K562 (cell line): ENCODE measurements around the gene MCL1. TPM values are rescaled to one million over a fixed set of nuclear protein-coding genes. Genes with fewer than 3 reads are reported as not detected.

Experiments
- ATAC-seq: fragments of 200-7000 bp; cut with Tn5 transposase; 3 replicates; pipeline ENCODE4 v1.9.1; 2020; ENCODE audit warnings: moderate library complexity
- BruUV-seq: library from RNA; stranded (reverse); fragments of 400-500 nt; replicated peaks from 2 replicates; lab custom pipeline; 2021; lab: Mats Ljungman, UMichigan
- CTCF ChIA-PET: fragments of 300-600 bp; formaldehyde crosslinking; extraction: SDS; loops from one replicate; lab custom pipeline; 2021; ENCODE audit warnings: low intra/inter-chr PET ratio; lab: Yijun Ruan, JAX
- POLR2A ChIA-PET: fragments of 300-600, 350-650 bp; sonication (Branson Sonifier 250); formaldehyde crosslinking; extraction: SDS; loops from one replicate; lab custom pipeline; 2021; ENCODE audit warnings: antibody characterized with exemption, inconsistent platforms; lab: Yijun Ruan, JAX
- DNase-seq, 4 experiments: peaks; one replicate each; pipeline versions ENCODE4 v3.0.0 to v3.0.0-alpha.2; 2011 to 2018; ENCODE audit warnings: low spot score in 3 of 4, mixed read lengths in 3 of 4; ENCODE audit errors: extremely low read depth in 1 of 4
- FAIRE-seq: peaks from 2 replicates; lab custom pipeline; 2011; peaks lifted over from hg19 to GRCh38; lab: Jason Lieb, UNC
- H2AFZ ChIP-seq: 2 replicates; pipeline ENCODE4 v1.6.0; 2011; ENCODE audit warnings: low read depth, low read length, control low read depth, inconsistent platforms
- H3K27ac ChIP-seq: fragments of 200-600 bp; 3 replicates; pipeline ENCODE4 v1.8.0; 2011; ENCODE audit warnings: low read depth, mild to moderate bottlenecking, control low read depth, inconsistent platforms, low read length, moderate library complexity, mixed read lengths; ENCODE audit errors: extremely low read depth
- H3K27me3 ChIP-seq, 2 experiments: fragments of 300-600 bp in 1 of 2; 2 replicates in 1 of 2; 3 replicates in 1 of 2; pipeline versions ENCODE4 v1.6.0 to v1.8.0; 2011; ENCODE audit warnings: inconsistent platforms in 2 of 2, low read length in 2 of 2, mild to moderate bottlenecking in 1 of 2, mixed read lengths in 1 of 2, moderate library complexity in 1 of 2; ENCODE audit not compliant: control insufficient read depth in 2 of 2, insufficient read depth in 2 of 2
- H3K36me3 ChIP-seq: fragments of 300-600 bp; 3 replicates; pipeline ENCODE4 v1.8.0; 2011; ENCODE audit warnings: mild to moderate bottlenecking, low read length, inconsistent platforms; ENCODE audit not compliant: control insufficient read depth, insufficient read depth
- H3K4me1 ChIP-seq, 2 experiments: fragments of 200-600 bp in 1 of 2; replicated peaks in 1 of 2; 2 replicates in 1 of 2; 3 replicates in 1 of 2; pipeline versions ENCODE4 v1.5.1 to v1.8.0; 2011; ENCODE audit warnings: inconsistent platforms in 2 of 2, low read length in 2 of 2, mild to moderate bottlenecking in 1 of 2, mixed read lengths in 1 of 2, moderate library complexity in 1 of 2; ENCODE audit not compliant: control insufficient read depth in 2 of 2, insufficient read depth in 2 of 2
- H3K4me2 ChIP-seq: 2 replicates; pipeline ENCODE4 v1.6.1; 2011; ENCODE audit warnings: low read length, control low read depth, inconsistent platforms, mixed read lengths; ENCODE audit not compliant: insufficient read depth
- H3K4me3 ChIP-seq: fragments of 200-600 bp; sonication (generic), shearing (Covaris generic); 2 replicates; pipeline ENCODE4 v1.5.1; 2016; ENCODE audit warnings: control low read depth, inconsistent platforms
- H3K79me2 ChIP-seq: fragments of 200-600 bp; 3 replicates; pipeline ENCODE4 v1.8.0; 2011; ENCODE audit warnings: low read length, inconsistent platforms; ENCODE audit not compliant: control insufficient read depth, insufficient read depth
- H3K9ac ChIP-seq, 2 experiments: 2 replicates each; pipeline versions ENCODE4 v1.6.0 to v1.6.1; 2011; ENCODE audit warnings: low read depth in 2 of 2, low read length in 2 of 2, control low read depth in 1 of 2, inconsistent platforms in 1 of 2, mild to moderate bottlenecking in 1 of 2, mixed read lengths in 1 of 2; ENCODE audit not compliant: insufficient read depth in 1 of 2
- H3K9me1 ChIP-seq: one replicate; pipeline ENCODE4 v1.6.0; 2011; ENCODE audit warnings: inconsistent platforms, mild to moderate bottlenecking, low read length, moderate library complexity; ENCODE audit not compliant: control insufficient read depth, insufficient read depth
- H3K9me3 ChIP-seq: replicated peaks from 2 replicates; pipeline ENCODE4 v1.5.1; 2011; ENCODE audit warnings: low read depth, low read length, inconsistent platforms; ENCODE audit not compliant: control insufficient read depth, insufficient read depth
- H4K20me1 ChIP-seq: replicated peaks from 2 replicates; pipeline ENCODE4 v1.6.1; 2011; ENCODE audit warnings: low read length, inconsistent platforms, mixed read lengths; ENCODE audit not compliant: control insufficient read depth, insufficient read depth
- HNRNPL ChIP-seq: fragments of 200-400 bp; formaldehyde crosslinking; IDR thresholded peaks from 2 replicates; pipeline ENCODE4 v1.6.1; 2017; ENCODE audit warnings: low read depth, mild to moderate bottlenecking, low read length
- MTA1 ChIP-seq: fragments of 450-650 bp; IDR thresholded peaks from 2 replicates; pipeline ENCODE4 v1.6.1; 2017; ENCODE audit warnings: borderline replicate concordance
- POLR2A ChIP-seq: fragments of 450-650 bp; conservative IDR thresholded peaks from 2 replicates; pipeline ENCODE4 v1.6.1; 2016
- POLR2AphosphoS5 ChIP-seq: IDR thresholded peaks from 2 replicates; pipeline ENCODE4 v1.6.1; 2011; ENCODE audit warnings: mild to moderate bottlenecking, low read depth, low read length, moderate library complexity; ENCODE audit not compliant: control insufficient read depth, insufficient read depth
- POLR2G ChIP-seq: fragments of 200-400 bp; formaldehyde crosslinking; IDR thresholded peaks from 2 replicates; pipeline ENCODE4 v1.6.1; 2017; ENCODE audit warnings: low read depth, mild to moderate bottlenecking, antibody characterized with exemption, low read length, moderate library complexity
- PURB ChIP-seq: sonication (generic); formaldehyde crosslinking; IDR thresholded peaks from 2 replicates; pipeline ENCODE4 v1.9.0; 2021; ENCODE audit warnings: low read depth, mild to moderate bottlenecking, missing genetic modification reagents
- RBM22 ChIP-seq: fragments of 200-400 bp; formaldehyde crosslinking; IDR thresholded peaks from 2 replicates; pipeline ENCODE4 v1.6.1; 2018; ENCODE audit warnings: low read length, low read depth; ENCODE audit not compliant: poor library complexity, severe bottlenecking
- SIX5 ChIP-seq, 2 experiments: IDR thresholded peaks; 2 replicates each; pipeline ENCODE4 v1.6.1; 2011; ENCODE audit warnings: low read length in 2 of 2, borderline replicate concordance in 1 of 2, low read depth in 1 of 2, mild to moderate bottlenecking in 1 of 2, moderate library complexity in 1 of 2; ENCODE audit not compliant: insufficient read depth in 1 of 2
- SOX6 ChIP-seq: fragments of 450-650 bp; IDR thresholded peaks from 2 replicates; pipeline ENCODE4 v1.6.1; 2014; ENCODE audit warnings: mild to moderate bottlenecking
- SPI1 ChIP-seq: IDR thresholded peaks from 2 replicates; pipeline ENCODE4 v1.6.1; 2011; ENCODE audit warnings: low read depth, low read length, control low read depth, borderline replicate concordance
- SUPT5H ChIP-seq: fragments of 450-650 bp; IDR thresholded peaks from 2 replicates; pipeline ENCODE4 v1.6.1; 2016
- ZBTB7A ChIP-seq: IDR thresholded peaks from 2 replicates; pipeline ENCODE4 v1.6.1; 2011; ENCODE audit warnings: low read depth, mild to moderate bottlenecking, low read length, moderate library complexity, borderline replicate concordance; ENCODE audit not compliant: control insufficient read depth
- ZBTB8A ChIP-seq: fragments of 450-650 bp; IDR thresholded peaks from 2 replicates; pipeline ENCODE4 v1.6.1; 2018; ENCODE audit warnings: mild to moderate bottlenecking, moderate library complexity; ENCODE audit not compliant: partially characterized antibody
- ZNF121 ChIP-seq: sonication (generic); formaldehyde crosslinking; conservative IDR thresholded peaks from 2 replicates; pipeline ENCODE4 v1.8.0; 2022; ENCODE audit warnings: missing genetic modification reagents
- ZNF143 ChIP-seq: sonication (generic); formaldehyde crosslinking; IDR thresholded peaks from 2 replicates; pipeline ENCODE4 v1.9.0; 2022; ENCODE audit warnings: mild to moderate bottlenecking, missing genetic modification reagents
- ZNF263 ChIP-seq: sonication (generic); formaldehyde crosslinking; IDR thresholded peaks from 2 replicates; pipeline ENCODE4 v1.8.0; 2022; ENCODE audit warnings: mild to moderate bottlenecking, missing genetic modification reagents, borderline replicate concordance
- ZNF551 ChIP-seq: fragments of 250-450 bp; sonication (Bioruptor Pico); IDR thresholded peaks from 2 replicates; pipeline ENCODE4 v1.5.0; 2021; ENCODE audit warnings: mild to moderate bottlenecking, moderate library complexity
- ZNF764 ChIP-seq: fragments of 250-450 bp; sonication (Bioruptor Pico); IDR thresholded peaks from 2 replicates; pipeline ENCODE4 v1.4.0; 2020; ENCODE audit warnings: low read depth, mild to moderate bottlenecking, moderate library complexity
- WGBS: fragments of 100-300 bp; shearing (Covaris generic); methylation state at CpG from one replicate; pipeline ENCODE4 v1.1.6; 2016; ENCODE audit warnings: low coverage, mixed read lengths; ENCODE audit not compliant: insufficient coverage; ENCODE audit errors: missing lambda C conversion rate; 5-methylcytosine and 5-hydroxymethylcytosine counted together
- in situ Hi-C: fragments of 300-500 bp; cut with MboI; formaldehyde crosslinking; loops from 4 replicates; pipeline ENCODE4 v1.15.0; 2018; ENCODE audit warnings: inconsistent platforms, mixed read lengths
- intact Hi-C: fragments of 100-400 bp; cut with micrococcal nuclease; formaldehyde crosslinking; loops from 2 replicates; pipeline ENCODE4 v1.14.2; 2022
- polyA plus RNA-seq, 8 experiments: library from polyadenylated mRNA; depleted of rRNA in 4 of 8; stranded (reverse) in 5 of 8; unstranded in 3 of 8; fragments of >200 nt; fragmentation: Nextera tagmentation in 2 of 8; fragmentation: Illumina TruSeq in 1 of 8; extraction: Ambion mirVana in 2 of 8; extraction: Trizol in 1 of 8; gene quantifications; 2 replicates each; pipeline versions ENCODE4 v1.2.1 to v1.2.3, GENCODE V29; 2011 to 2014; ENCODE audit warnings: inconsistent platforms in 1 of 8, missing spikeins in 1 of 8
- total RNA-seq, 7 experiments: library from RNA; depleted of rRNA in 6 of 7; stranded (reverse); fragments of >200 nt in 6 of 7; fragmentation: Illumina TruSeq in 2 of 7; extraction: Trizol in 2 of 7; gene quantifications; 2 replicates each; pipeline versions ENCODE4 v1.2.1 to v1.2.3, GENCODE V29; 2011 to 2021; ENCODE audit warnings: low replicate concordance in 1 of 7
- TF ChIP-seq, protein P1 (sequence below): sonication (generic); formaldehyde crosslinking; IDR thresholded peaks from 2 replicates; pipeline ENCODE4 v1.8.1; 2023; ENCODE audit warnings: mild to moderate bottlenecking, missing genetic modification reagents

The MCL1 gene
- total and polyA plus RNA-seq, 9 of the 15 experiments (the other 6 are each of a cell fraction or from before 2014, with no cell fraction given), result 27.1 to 224 (median 138) TPM

DNA sequence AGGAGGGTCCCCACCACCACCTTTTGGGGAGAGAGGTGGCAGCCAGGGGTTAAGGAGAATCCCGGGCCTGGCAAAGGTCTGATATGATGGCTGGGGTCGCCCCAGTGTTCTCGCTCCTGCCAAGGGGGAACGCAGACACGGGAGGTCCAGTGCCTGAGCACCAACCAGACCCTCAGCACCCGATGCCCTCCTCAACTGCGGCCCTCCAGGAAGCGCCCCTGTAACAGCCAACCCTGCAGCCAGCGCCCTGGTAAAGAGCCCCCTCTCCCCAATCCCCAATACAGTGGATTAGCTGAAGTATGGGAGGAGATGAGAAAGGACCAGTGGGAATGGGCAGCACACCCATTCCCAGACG, 19.8 kb downstream of the MCL1 start (continued):
- TF ChIP-seq MTA1 (no peak), SIX5 (IDR thresholded peaks at IDR 0.05; ENCODE audit: borderline replicate concordance in 1 of 2, insufficient read depth in 1 of 2, low read depth in 1 of 2, low read length in 2 of 2) (no peak), POLR2G (peak; percentile 65), HNRNPL (0 out of 2 replicates have a peak, but pooled peaks have one; percentile 40), ZNF143 (CRISPR knock-in tag) (0 out of 2 replicates have a peak, but pooled peaks have one; percentile 33), SOX6 (no peak), POLR2AphosphoS5 (peak; percentile 39; the same call in 1 of the 2 replicates)

- Histone ChIP-seq H2AFZ (no peak overlapping the region), H3K4me1 (peaks cover 37 to 83% of the 10 kb centered on the region in 2 experiments), H3K27me3 (no peaks in the 10 kb centered on the region), H3K9me1 (peaks cover 6% of the 10 kb centered on the region), H3K27ac (no peak overlapping the region), H4K20me1 (peaks cover 19% of the 10 kb centered on the region), H3K9ac (peak overlapping the region in 1 of 2 experiments; percentile 4; a peak in 2 of 4 replicates), H3K4me2 (no peak overlapping the region), H3K79me2 (peaks cover 52% of the 10 kb centered on the region), H3K4me3 (no peak overlapping the region), H3K9me3 (no peaks in the 10 kb centered on the region), H3K36me3 (peaks cover 85% of the 10 kb centered on the region)
- ATAC-seq, result no peak
- in situ Hi-C loops, result no loop called here
- DNase-seq, result no peak
- no peak for FAIRE-seq
- no TSS peak for BruUV-seq
- intact Hi-C loops, result no loop called here
- ChIA-PET CTCF (interaction anchor here (0.6 to 1.3 kb wide), 4 partner anchors 95 to 304 kb away, joined by 3 to 5 read pairs (median 4); no protein-coding TSS in a partner anchor), POLR2A (interaction anchor here (0.5 to 2.7 kb wide), 18 partner anchors 7 to 469 kb away, joined by 3 to 21 read pairs (median 3); partner anchors contain the start of gene ADAMTSL4)
- WGBS, result 91% methylated on average over 17 of the region's 28 CpGs
- TF ChIP-seq SPI1 (no peak), POLR2AphosphoS5 (peak; percentile 2; the same call in 1 of the 2 replicates), ZBTB8A (no peak), ZNF121 (CRISPR knock-in tag) (peak; percentile 95), POLR2A (peak; percentile 65), PURB (CRISPR knock-in tag) (no peak), ZBTB7A (no peak), ZNF764 (CRISPR knock-in tag) (no peak), ZNF263 (CRISPR knock-in tag) (peak; percentile 54; the same call in 1 of the 2 replicates), POLR2G (peak; percentile 79), RBM22 (no peak), SUPT5H (peak; percentile 59), ZNF551 (CRISPR knock-in tag) (no peak)
- TF ChIP-seq, protein P1, sequence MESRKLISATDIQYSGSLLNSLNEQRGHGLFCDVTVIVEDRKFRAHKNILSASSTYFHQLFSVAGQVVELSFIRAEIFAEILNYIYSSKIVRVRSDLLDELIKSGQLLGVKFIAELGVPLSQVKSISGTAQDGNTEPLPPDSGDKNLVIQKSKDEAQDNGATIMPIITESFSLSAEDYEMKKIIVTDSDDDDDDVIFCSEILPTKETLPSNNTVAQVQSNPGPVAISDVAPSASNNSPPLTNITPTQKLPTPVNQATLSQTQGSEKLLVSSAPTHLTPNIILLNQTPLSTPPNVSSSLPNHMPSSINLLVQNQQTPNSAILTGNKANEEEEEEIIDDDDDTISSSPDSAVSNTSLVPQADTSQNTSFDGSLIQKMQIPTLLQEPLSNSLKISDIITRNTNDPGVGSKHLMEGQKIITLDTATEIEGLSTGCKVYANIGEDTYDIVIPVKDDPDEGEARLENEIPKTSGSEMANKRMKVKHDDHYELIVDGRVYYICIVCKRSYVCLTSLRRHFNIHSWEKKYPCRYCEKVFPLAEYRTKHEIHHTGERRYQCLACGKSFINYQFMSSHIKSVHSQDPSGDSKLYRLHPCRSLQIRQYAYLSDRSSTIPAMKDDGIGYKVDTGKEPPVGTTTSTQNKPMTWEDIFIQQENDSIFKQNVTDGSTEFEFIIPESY, result peak; percentile 60
Measured at GRCh38 chr1:150558761-150559655, 20.4 kb downstream of the MCL1 start.
